HFF-Myc (cell line): Measurements from ENCODE around the gene MRPL53.

Experiments used
- DNase-seq: peaks from one replicate; pipeline ENCODE4 v3.0.0-alpha.2; 2011; ENCODE audit warnings: low read depth; ENCODE audit errors: extremely low read depth
- H3K4me3 ChIP-seq: replicated peaks from 2 replicates; pipeline ENCODE4 v1.5.1; 2011; ENCODE audit warnings: low read depth, mild to moderate bottlenecking, control low read depth, low read length
- TF ChIP-seq, protein P1 (sequence below): IDR thresholded peaks from 2 replicates; pipeline ENCODE4 v1.5.1; 2012; ENCODE audit warnings: mild to moderate bottlenecking, low read depth, low read length, control low read depth; ENCODE audit errors: missing control alignments

MRPL53 gene

DNA sequence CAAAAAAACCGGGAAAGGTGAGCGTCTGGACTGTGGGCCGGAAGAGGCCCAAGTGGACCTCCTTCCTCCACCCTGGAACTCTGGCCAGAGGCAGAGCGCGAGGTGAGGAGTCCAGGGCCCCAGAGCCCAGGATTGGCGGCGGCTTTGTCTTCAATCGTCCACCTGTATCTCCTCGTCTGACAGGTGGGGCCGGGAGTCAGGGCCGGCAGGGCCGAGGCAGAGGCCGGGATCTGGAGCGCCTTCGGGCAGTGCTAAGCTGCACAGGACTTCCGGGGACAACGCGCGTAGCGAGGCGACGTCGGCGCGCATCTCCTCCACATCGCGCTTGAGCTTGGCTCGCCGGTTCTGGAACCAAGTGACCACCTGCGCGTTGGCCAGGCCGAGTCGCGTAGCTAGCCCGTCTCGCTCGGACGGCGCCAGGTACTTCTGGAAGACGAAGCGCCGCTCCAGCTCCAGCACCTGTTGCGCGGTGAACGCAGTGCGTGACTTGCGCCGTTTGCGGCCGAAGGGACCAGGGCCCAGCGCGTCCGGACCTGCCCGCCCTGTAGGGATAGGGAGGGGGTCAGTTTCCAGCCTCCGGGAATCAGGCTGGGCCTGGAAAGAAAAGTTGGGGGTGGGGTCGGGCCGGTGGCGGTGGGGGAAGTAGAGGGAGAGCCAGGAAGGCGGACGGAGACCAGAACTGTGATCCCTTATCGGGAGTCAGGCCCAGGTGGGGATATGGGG lies 25.5 kb upstream of the MRPL53 start:
- DNase-seq, result no peak
- TF ChIP-seq, protein P1, sequence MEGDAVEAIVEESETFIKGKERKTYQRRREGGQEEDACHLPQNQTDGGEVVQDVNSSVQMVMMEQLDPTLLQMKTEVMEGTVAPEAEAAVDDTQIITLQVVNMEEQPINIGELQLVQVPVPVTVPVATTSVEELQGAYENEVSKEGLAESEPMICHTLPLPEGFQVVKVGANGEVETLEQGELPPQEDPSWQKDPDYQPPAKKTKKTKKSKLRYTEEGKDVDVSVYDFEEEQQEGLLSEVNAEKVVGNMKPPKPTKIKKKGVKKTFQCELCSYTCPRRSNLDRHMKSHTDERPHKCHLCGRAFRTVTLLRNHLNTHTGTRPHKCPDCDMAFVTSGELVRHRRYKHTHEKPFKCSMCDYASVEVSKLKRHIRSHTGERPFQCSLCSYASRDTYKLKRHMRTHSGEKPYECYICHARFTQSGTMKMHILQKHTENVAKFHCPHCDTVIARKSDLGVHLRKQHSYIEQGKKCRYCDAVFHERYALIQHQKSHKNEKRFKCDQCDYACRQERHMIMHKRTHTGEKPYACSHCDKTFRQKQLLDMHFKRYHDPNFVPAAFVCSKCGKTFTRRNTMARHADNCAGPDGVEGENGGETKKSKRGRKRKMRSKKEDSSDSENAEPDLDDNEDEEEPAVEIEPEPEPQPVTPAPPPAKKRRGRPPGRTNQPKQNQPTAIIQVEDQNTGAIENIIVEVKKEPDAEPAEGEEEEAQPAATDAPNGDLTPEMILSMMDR, result no peak
- peak overlapping the region; percentile 36 for H3K4me3 ChIP-seq

DNA sequence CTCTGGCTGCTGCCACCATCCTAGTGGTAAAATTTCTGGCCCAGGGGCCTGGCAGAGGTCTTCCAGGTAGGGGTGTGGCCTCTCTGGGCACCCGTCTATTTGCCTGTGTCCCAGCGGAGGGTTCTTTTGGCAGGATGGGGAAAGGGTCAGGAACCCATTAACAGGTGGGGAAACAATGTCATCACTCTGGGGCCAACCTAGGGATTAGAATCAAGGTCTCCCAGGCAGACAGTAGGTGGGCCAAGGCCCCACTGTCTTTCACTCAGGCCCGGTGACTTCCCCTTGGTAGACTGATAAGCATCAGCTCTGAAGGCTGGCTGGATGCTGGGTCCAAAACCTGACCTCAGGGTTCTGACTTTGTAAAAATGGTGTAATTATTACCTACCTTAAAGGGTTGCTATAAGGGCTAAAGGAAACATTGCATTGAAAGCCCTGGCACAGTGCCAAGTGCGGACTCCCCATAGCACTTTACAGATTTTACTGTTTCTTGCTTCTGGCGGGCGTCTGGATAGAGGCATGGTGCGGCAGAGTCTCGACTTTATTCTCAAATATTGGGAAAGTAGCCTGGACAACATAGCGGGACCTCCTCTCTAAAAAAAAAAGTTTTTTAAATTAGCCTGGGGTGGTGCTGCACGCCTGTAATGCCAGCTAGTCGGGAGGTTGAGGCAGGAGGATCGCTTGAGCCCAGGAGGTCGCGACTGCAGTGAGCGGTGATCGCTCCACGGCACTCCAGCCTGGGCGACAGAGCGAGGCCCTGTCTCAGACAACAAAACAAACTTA lies 24.7 kb upstream of the MRPL53 start:
- H3K4me3 ChIP-seq, result no peak overlapping the region
- TF ChIP-seq, protein P1, result no peak
- no peak for DNase-seq

DNA sequence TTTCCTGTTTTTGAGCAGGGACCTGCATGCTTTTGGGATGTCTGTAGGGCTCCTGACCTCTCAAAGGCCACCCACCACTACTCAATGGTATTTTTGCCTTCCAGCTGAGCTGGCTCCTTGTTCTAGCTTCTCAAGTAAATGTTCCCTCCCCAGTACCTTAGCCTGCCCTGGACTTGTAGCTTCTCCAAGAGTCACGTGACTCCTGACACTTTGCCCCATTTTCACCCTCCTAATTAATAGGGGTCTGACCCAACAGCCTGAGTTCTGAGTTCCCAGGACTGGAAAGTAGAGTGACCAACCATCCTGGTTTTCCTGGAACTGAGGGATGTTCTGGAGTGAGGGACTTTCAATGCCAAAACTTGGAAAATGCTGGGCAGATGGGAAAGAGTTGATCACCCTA lies 23.0 kb upstream of the MRPL53 start:
- TF ChIP-seq, protein P1, result no peak
- no peak for DNase-seq
- no peak overlapping the region for H3K4me3 ChIP-seq

DNA sequence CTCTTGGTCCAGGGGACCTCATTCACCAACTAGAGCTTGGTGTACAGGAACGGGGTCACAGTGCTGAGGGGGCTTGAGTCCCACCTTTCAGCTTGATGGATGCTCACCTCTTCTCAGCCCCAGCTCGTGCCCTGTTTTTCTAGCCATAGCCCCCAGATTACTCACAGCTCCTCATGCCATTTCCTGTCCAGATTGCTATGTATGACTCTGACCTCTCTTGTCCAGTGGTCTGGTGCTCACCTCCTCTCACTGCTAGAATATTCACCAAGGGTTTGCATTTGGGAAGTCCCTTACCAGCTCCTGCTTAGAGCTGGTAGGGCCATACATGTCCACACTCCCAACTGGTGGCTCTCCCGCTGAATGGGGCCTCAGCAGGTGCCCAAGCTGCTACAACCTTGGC lies 21.1 kb upstream of the MRPL53 start:
- no peak overlapping the region for H3K4me3 ChIP-seq
- TF ChIP-seq, protein P1, result no peak
- DNase-seq, result no peak

DNA sequence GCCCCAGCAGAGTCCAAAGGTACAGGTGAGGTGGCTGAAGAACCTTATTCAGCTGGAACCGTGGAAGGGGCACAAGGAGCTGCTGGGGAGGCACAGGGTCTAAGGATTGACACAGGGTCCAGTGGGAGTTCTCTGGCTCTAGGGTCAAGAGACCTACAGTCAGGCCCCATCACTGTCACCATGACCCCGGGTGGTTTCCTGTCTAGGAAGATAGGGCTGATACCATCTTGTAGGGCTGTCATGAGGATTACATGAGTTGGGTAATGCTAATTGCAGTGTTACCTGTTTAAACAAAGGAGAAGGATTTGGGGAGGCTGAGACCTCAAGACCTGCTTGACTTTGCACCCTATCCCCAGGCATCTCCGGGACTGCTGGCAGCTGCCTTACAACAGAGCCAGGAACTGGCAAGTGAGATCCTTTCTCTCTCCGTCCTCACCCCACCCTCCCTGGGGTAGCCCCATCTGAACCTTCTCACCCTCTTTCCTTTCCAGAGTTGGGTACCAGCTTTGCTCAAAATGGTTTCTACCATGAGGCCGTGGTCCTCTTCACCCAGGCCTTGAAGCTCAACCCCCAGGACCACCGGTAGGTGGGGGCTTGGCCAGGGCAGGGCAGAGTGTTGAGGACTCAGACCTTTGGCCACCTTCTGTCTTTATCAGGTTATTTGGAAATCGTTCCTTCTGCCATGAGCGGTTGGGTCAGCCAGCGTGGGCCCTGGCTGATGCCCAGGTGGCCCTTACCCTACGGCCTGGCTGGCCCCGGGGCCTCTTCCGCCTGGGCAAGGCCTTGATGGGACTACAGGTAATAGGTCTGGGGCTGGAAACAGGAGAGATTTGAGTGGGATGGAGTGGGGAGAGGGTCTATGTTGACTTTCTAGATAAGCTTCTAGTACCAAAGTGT lies 19.4 kb upstream of the MRPL53 start:
- no peak for DNase-seq
- H3K4me3 ChIP-seq, result no peak overlapping the region
- TF ChIP-seq, protein P1, result no peak

DNA sequence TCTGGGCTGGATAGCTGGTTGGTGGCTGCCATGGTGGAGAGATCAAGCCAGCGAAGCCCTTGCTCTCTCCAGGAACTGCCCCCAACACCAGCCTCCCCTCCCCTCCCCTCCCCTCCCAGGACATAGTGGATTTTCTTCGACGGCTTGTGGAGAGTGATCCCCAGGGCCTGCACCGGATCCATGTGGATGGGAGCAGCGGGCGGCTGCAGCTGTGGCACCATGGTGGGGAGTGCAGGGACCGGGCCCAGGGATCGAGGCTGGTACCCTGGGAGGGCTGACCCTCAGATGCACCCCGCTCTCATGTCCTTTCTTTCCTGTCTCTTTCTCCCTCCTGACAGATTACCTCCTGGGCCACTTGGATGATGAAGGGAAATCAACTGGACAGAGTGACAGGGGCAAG lies 17.4 kb upstream of the MRPL53 start:
- no peak for DNase-seq
- H3K4me3 ChIP-seq, result no peak overlapping the region
- TF ChIP-seq, protein P1, result no peak
